ENCODE measurements around the gene ZNF506.

- TF ChIP-seq CTCF (conservative IDR thresholded peaks at IDR 0.05 in 1 of 2, IDR thresholded peaks at IDR 0.05 in 1 of 2; ENCODE audit: extremely low read depth in 1 of 2, insufficient read depth in 1 of 2, low read depth in 1 of 2, low read length in 2 of 2) (no peak), EZH2 (IDR thresholded peaks at IDR 0.05; ENCODE audit: borderline replicate concordance, low read length) (no peak)
These were observed 45.2 kb upstream of the ZNF506 start for GRCh38 chr19:19866611-19867248.

Measured in mammary epithelial cell (primary cell).